ENCODE results near the gene POLR3H. TPM values are rescaled to one million over a fixed set of nuclear protein-coding genes. Genes with fewer than 3 reads are reported as not detected.

Gene POLR3H
- polyA plus RNA-seq, 1 donor from 2014 or later = 28.0 TPM

- no peaks in the 10 kb centered on the region for H3K9me3 ChIP-seq (ENCODE audit: low read length)
- no peak overlapping the region for H3K4me2 ChIP-seq (ENCODE audit: low read length)
- H3K36me3 ChIP-seq (ENCODE audit: insufficient read depth, low read length) = no peaks in the 10 kb centered on the region
- H3K27ac ChIP-seq (ENCODE audit: low read length) = no peak overlapping the region
- no peak overlapping the region for H2AFZ ChIP-seq (ENCODE audit: low read depth, low read length)
- no peaks in the 10 kb centered on the region for H3K9me2 ChIP-seq (ENCODE audit: insufficient read depth, low read length)
- no peaks in the 10 kb centered on the region for H3F3A ChIP-seq (ENCODE audit: insufficient read depth, low read length, poor library complexity, severe bottlenecking)
- no peak overlapping the region for H3K9ac ChIP-seq (ENCODE audit: low read length)
- H4K20me1 ChIP-seq (ENCODE audit: insufficient read depth) = no peaks in the 10 kb centered on the region
- no peak overlapping the region for H3K4me3 ChIP-seq (ENCODE audit: low read length)
- H3K79me2 ChIP-seq (replicated peaks; ENCODE audit: insufficient read depth, low read length) = no peaks in the 10 kb centered on the region
- TF ChIP-seq CTCF (IDR thresholded peaks at IDR 0.05; ENCODE audit: poor library complexity, severe bottlenecking) (peak; percentile 39), TAF1 (IDR thresholded peaks at IDR 0.05; ENCODE audit: low read depth) (no peak)
- no peaks in the 10 kb centered on the region for H3K27me3 ChIP-seq (ENCODE audit: insufficient read depth, low read depth, low read length)
Observed at GRCh38 chr22:41576877-41577276, 32.6 kb upstream of the POLR3H start.

- Histone ChIP-seq H3K27me3 (ENCODE audit: insufficient read depth, low read depth, low read length) (no peaks in the 10 kb centered on the region), H3K27ac (ENCODE audit: low read length) (no peak overlapping the region), H3K4me3 (ENCODE audit: low read length) (no peak overlapping the region), H2AFZ (ENCODE audit: low read depth, low read length) (no peak overlapping the region), H3K79me2 (replicated peaks; ENCODE audit: insufficient read depth, low read length) (no peaks in the 10 kb centered on the region), H3F3A (ENCODE audit: insufficient read depth, low read length, poor library complexity, severe bottlenecking) (no peaks in the 10 kb centered on the region), H3K9me2 (ENCODE audit: insufficient read depth, low read length) (no peaks in the 10 kb centered on the region), H3K4me2 (ENCODE audit: low read length) (no peak overlapping the region), H3K9me3 (ENCODE audit: low read length) (no peaks in the 10 kb centered on the region), H3K9ac (ENCODE audit: low read length) (no peak overlapping the region), H4K20me1 (ENCODE audit: insufficient read depth) (no peaks in the 10 kb centered on the region), H3K36me3 (ENCODE audit: insufficient read depth, low read length) (no peaks in the 10 kb centered on the region)
- no peak for TF ChIP-seq CTCF (IDR thresholded peaks at IDR 0.05; ENCODE audit: poor library complexity, severe bottlenecking)
- no peak for TF ChIP-seq MXI1 (conservative IDR thresholded peaks at IDR 0.05; ENCODE audit: poor library complexity, severe bottlenecking)
- TF ChIP-seq POLR2AphosphoS5 (IDR thresholded peaks at IDR 0.05) = no peak
- TF ChIP-seq EZH2 (IDR thresholded peaks at IDR 0.05; ENCODE audit: borderline replicate concordance, insufficient read depth, low read length, poor library complexity, severe bottlenecking) = no peak
- no peak for TF ChIP-seq SMC3 (conservative IDR thresholded peaks at IDR 0.05; ENCODE audit: poor library complexity)
- TF ChIP-seq RAD21 (conservative IDR thresholded peaks at IDR 0.05) = no peak
- no peak for TF ChIP-seq TAF1 (IDR thresholded peaks at IDR 0.05; ENCODE audit: low read depth)
- TF ChIP-seq EP300 (conservative IDR thresholded peaks at IDR 0.05; ENCODE audit: poor library complexity, severe bottlenecking) = no peak
- no peak for TF ChIP-seq REST (IDR thresholded peaks at IDR 0.05; ENCODE audit: borderline replicate concordance)
Observed at GRCh38 chr22:41575533-41575932, 31.3 kb upstream of the POLR3H start.

Measured in neural cell (in vitro differentiated cells).